ENCODE measurements around the gene BNIP2. TPM values are rescaled to one million over a fixed set of nuclear protein-coding genes. Genes with fewer than 3 reads are reported as not detected.
"Not testable (repeated sequence)": the region's sequence is repeated elsewhere in the genome, so short reads cannot be mapped to it uniquely, and the experiment has no call there.

The BNIP2 gene
- total RNA-seq, 1 experiment from 2014 or later, result 43.5 TPM

GRCh38 chr15:59637507-59637906 is 51.6 kb downstream of the BNIP2 start:
- not testable (repeated sequence) for H2BK15ac ChIP-seq (ENCODE audit: low read depth, low read length); H3K9ac ChIP-seq (ENCODE audit: extremely low read depth, insufficient read length, low read length); H3K4me1 Mint-ChIP-seq; H3K4me3 Mint-ChIP-seq; H4K91ac ChIP-seq (ENCODE audit: insufficient read length, low read depth, low read length); H3K27me3 Mint-ChIP-seq (ENCODE audit: low read depth); H3K9me3 Mint-ChIP-seq; H3K56ac ChIP-seq (ENCODE audit: insufficient read length, low read depth, low read length); H3K79me2 ChIP-seq (ENCODE audit: insufficient read depth, low read length); H4K20me1 ChIP-seq (ENCODE audit: control insufficient read depth, insufficient read depth, insufficient read length); H4K8ac ChIP-seq (replicated peaks; ENCODE audit: insufficient read length, low read depth, low read length); H3K4me2 ChIP-seq (ENCODE audit: insufficient read depth, insufficient read length, low read length); H2BK120ac ChIP-seq (ENCODE audit: low read depth, low read length, poor library complexity, severe bottlenecking); H3K4ac ChIP-seq (ENCODE audit: low read depth, low read length); H2BK12ac ChIP-seq (ENCODE audit: insufficient read length, low read depth, low read length); H2BK5ac ChIP-seq (ENCODE audit: insufficient read length, low read length); H2AK5ac ChIP-seq (ENCODE audit: insufficient read length, low read length); H3K23ac ChIP-seq (ENCODE audit: insufficient read length, low read depth, low read length); H3K27me3 ChIP-seq (ENCODE audit: insufficient read depth, low read length); H3K23me2 ChIP-seq (ENCODE audit: insufficient read length, low read depth, low read length, poor library complexity, severe bottlenecking); H3K79me1 ChIP-seq (ENCODE audit: insufficient read depth, low read depth, low read length, poor library complexity, severe bottlenecking); H2AFZ ChIP-seq (ENCODE audit: low read length); H3K4me1 ChIP-seq (ENCODE audit: insufficient read depth, low read length); H3K27ac Mint-ChIP-seq; H3K27ac ChIP-seq (ENCODE audit: insufficient read length, low read depth, low read length); H2BK20ac ChIP-seq (ENCODE audit: low read depth, low read length, poor library complexity, severe bottlenecking); DNase-seq; H4K5ac ChIP-seq (ENCODE audit: insufficient read length, low read depth, low read length); H3K18ac ChIP-seq (ENCODE audit: insufficient read length, low read depth, low read length); H3K14ac ChIP-seq (ENCODE audit: insufficient read depth, low read length); H3T11ph ChIP-seq (ENCODE audit: low read length); H3K9me3 ChIP-seq (ENCODE audit: control insufficient read depth, low read depth, low read length)
- WGBS (ENCODE audit: extremely low coverage, insufficient read length, low lambda C conversion rate), result no CpG with 5 or more reads among the region's 2 CpGs
- peak; percentile 31; the same call in 2 of the 3 replicates for TF ChIP-seq CTCF (conservative IDR thresholded peaks at IDR 0.05)
- peaks cover 5 to 41% (median 24%) of the 10 kb centered on the region in 3 experiments; a peak in 6 of 7 replicates for H3K36me3 Mint-ChIP-seq (ENCODE audit: insufficient read depth in 1 of 3, low read depth in 3 of 3)
